HG03025 (cell line): ENCODE measurements around the gene AMER3.
"Not testable (repeated sequence)": the region's sequence is repeated elsewhere in the genome, so short reads cannot be mapped to it uniquely, and the experiment has no call there.

Source experiments
- ATAC-seq: cut with Tn5 transposase; IDR thresholded peaks from one replicate; pipeline ENCODE4 v1.9.1; 2021; ENCODE audit warnings: mild to moderate bottlenecking, moderate library complexity; ENCODE audit not compliant: unreplicated experiment, low FRiP score

The AMER3 gene

GRCh38 chr2:130755256-130756052 lies at the start of gene AMER3:
Gene AMER3, plus strand, starts transcription at chr2:130755540. Its CDS starts 6,533 bp downstream, at chr2:130762073.
- no peak for ATAC-seq

GRCh38 chr2:130714795-130715194 lies 40.5 kb upstream of the AMER3 start:
- ATAC-seq: not testable (repeated sequence)

GRCh38 chr2:130720036-130720435 lies 35.3 kb upstream of the AMER3 start:
- ATAC-seq: no peak

- ATAC-seq: no peak
Measured at GRCh38 chr2:130720528-130720927, 34.8 kb upstream of the AMER3 start.

- no peak for ATAC-seq
Measured at GRCh38 chr2:130724455-130724854, 30.9 kb upstream of the AMER3 start.

- no peak for ATAC-seq
Measured at GRCh38 chr2:130726614-130727180, 28.6 kb upstream of the AMER3 start.

- ATAC-seq: peak; percentile 87
Measured at GRCh38 chr2:130727286-130727924, 27.9 kb upstream of the AMER3 start.

- ATAC-seq: peak; percentile 18
Measured at GRCh38 chr2:130728007-130728454, 27.3 kb upstream of the AMER3 start.

GRCh38 chr2:130728549-130729316 lies 26.6 kb upstream of the AMER3 start, which contains the start of gene GPR148:
Gene GPR148, plus strand, starts transcription at chr2:130729070. Its CDS starts 82 bp downstream, at chr2:130729152.
- ATAC-seq: no peak

GRCh38 chr2:130729322-130730299 lies 25.7 kb upstream of the AMER3 start:
- ATAC-seq: no peak

- not testable (repeated sequence) for ATAC-seq
Measured at GRCh38 chr2:130732257-130732656, 23.1 kb upstream of the AMER3 start.

- ATAC-seq: no peak
Measured at GRCh38 chr2:130735200-130735599, 20.1 kb upstream of the AMER3 start.

- ATAC-seq: no peak
Measured at GRCh38 chr2:130736487-130736886, 18.9 kb upstream of the AMER3 start.

GRCh38 chr2:130737592-130737991 lies 17.7 kb upstream of the AMER3 start:
- no peak for ATAC-seq

- ATAC-seq: no peak
Measured at GRCh38 chr2:130740671-130741070, 14.7 kb upstream of the AMER3 start.

- no peak for ATAC-seq
Measured at GRCh38 chr2:130743278-130743677, 12.1 kb upstream of the AMER3 start.

- ATAC-seq: no peak
Measured at GRCh38 chr2:130744287-130745117, 10.8 kb upstream of the AMER3 start.

GRCh38 chr2:130749078-130749477 lies 6.3 kb upstream of the AMER3 start:
- no peak for ATAC-seq

- no peak for ATAC-seq
Measured at GRCh38 chr2:130749641-130750040, 5.7 kb upstream of the AMER3 start.
